Erythroblast (primary cell): ENCODE results near the gene HIVEP1.

Experiments
- GATA1 ChIP-seq: IDR thresholded peaks from 2 replicates; pipeline ENCODE4 v1.6.1; 2011; ENCODE audit warnings: low read depth, mild to moderate bottlenecking, control low read depth, low read length, moderate library complexity
- POLR2A ChIP-seq: IDR thresholded peaks from 2 replicates; pipeline ENCODE4 v1.6.1; 2011; ENCODE audit warnings: mild to moderate bottlenecking, low read length

DNA sequence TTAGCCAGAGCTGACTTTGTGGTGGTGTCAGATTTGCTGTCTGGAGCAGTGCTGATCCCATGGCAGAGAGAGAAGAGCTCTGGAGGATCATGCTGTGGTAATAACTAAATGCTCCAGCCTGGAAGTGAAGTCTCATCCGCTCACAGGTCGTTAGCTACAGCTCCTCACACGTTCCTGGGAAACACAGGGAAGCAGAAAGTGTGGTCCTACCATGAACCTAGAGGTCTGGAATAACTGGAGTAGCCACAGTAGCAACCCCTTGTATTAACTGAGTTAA lies 2.7 kb downstream of the HIVEP1 start:
- TF ChIP-seq POLR2A = no peak
- TF ChIP-seq GATA1 = no peak
